GM18511 (cell line): ENCODE data around the gene PCCB.
"Not testable (repeated sequence)": the region's sequence is repeated elsewhere in the genome, so short reads cannot be mapped to it uniquely, and the experiment has no call there.

ENCODE experiments used
- ATAC-seq: cut with Tn5 transposase; IDR thresholded peaks from one replicate; pipeline ENCODE4 v1.9.1; 2021; ENCODE audit warnings: mild to moderate bottlenecking, moderate library complexity; ENCODE audit not compliant: unreplicated experiment

The PCCB gene

DNA sequence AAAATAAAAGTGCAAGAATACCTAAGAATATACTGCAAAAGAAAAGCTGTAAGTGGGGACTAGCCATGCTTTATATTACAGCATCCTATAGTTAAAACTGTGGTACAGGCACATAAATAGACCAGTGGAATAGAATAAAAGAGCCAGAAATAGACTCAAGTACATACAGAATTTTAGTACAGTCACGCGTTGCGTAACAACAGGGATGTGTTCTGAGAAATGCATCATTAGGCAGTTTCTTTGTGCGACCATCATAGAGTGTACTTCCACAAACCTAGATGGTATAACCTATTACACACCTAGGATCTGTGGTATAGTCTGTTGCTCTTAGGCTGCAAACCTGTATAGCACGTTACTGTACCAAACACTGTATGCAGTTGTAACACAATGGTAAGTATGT is 61.8 kb downstream of the PCCB start:
- ATAC-seq, result no peak

DNA sequence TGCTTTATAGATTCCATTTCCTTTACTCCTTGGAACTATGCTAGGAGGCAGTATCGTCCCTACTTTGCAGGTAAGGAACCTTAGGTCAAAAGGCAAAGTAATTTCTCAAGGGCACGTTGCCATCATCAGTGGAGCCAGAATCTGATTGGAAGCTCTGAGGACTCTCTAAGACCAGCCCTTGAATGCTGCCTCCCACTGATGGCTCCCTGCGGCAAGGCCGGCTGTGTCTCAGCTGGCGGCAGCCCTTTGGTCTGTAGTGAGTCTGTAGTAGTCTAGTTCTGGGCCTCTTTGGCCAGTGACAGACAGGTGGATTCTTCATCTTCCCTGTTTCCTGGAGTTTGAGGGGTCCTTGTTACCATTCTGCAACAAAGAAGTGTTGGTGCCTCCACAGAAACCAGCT is 76.2 kb downstream of the PCCB start:
- ATAC-seq, result no peak

DNA sequence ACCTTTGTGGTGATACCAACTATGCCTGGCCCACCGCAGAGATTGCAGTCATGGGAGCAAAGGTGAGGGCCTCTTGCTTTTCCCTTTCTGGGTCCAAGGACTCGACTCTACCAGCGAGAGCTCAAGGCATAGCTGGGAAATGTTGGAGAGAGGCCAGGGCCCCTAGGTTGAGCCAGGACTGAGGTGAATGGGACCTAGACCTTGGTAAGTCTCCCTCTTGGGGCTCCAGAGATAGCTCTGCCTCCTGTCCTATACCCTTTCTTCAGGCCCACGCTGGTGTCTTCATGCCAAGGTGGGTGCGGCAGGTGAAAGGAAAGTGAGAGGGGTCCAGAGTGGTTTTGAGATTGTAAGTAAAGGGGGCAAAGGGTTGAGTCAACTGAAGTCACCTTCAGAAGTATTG is 77.5 kb downstream of the PCCB start:
- no peak for ATAC-seq

DNA sequence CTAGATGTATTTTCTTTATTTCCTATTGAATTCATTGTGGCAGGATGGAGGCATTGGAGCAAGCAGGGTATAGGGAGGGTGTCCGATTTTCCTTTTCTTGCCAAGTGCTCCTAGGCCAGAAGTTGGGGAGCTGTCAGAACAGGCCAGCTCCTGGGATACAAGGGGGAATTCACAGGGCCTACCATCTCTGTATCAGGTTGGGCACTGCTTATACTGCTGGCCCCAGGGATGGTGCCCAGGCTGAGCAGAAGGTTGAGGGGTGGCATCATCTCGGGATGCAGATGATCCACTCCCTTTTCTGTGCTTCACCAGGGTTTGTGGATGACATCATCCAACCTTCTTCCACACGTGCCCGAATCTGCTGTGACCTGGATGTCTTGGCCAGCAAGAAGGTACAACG is 79.5 kb downstream of the PCCB start:
- ATAC-seq, result no peak

DNA sequence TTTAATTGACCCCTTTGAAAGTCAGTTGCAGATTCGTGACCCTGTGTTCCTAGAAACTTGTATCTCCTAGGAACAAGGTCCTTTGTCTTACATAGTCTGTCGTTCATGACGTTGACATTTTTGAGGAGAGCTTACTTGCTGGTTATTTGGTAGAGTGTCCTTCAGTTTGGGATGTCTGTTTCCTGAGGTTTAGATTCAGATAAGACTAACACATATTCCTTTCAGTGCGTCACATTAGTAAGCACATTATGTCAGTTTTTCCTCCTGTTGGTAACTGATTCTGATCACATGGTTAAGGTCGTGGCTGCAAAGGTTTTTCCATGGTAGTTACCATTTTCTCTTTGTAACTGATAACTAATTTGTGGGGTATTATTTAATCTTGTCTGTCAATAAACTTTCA is 80.8 kb downstream of the PCCB start:
- ATAC-seq, result no peak

DNA sequence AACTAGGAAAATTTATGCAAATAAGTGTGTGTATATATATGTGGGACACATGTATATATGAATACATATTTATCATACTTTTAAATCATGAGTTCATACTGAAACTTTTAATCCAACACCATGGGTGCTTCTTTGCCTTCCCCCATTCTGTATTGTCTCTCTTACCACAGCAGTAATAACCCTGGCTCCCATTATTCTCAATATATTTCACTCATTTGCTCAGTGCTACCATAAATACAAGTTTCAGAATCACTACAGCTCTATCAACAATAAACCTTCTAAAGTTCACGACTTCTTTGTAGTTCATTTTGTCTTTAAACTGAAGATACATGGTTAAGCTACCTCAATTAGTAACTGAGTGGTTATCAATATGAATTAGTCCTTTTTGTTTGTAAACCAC is 82.2 kb downstream of the PCCB start:
- no peak for ATAC-seq

DNA sequence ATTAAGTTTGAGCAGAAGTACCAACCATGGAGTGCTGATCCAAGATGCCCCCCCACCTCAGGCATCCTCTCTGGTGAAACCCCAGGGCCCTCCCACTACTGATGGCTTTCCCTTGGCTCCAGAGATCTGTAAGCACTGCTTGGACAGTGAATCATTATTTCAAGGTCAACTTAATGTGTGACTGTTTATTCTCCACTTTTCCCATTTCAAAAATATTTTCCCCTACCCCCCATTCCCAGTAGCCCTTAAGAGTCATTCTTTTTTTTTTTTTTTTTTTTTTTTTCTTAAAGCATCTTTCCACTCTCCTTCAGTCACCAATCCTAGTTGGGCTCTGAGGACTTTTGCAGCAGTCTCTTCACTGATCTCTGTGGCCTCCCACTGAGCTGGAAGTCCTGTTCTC is 82.6 kb downstream of the PCCB start:
- no peak for ATAC-seq

DNA sequence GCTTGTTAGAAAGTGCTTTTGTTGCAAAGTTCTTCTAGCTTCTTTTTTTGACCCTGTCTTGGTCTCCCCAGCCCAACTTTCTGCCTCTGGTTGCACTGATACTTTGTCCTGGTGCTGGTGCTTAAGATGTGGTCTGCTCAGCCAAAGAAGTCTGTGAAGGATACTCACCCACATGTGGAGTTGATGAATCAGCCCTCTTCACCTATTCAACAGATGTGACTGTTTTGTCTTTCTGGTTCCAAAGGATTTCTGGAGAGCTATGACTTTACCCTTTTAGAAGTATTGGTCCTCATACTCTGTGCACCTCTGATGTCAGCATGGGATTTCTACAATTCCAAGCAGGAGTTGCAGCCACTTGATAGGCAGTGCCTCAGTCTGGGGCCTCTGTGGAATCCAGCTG is 84.1 kb downstream of the PCCB start:
- ATAC-seq, result no peak

DNA sequence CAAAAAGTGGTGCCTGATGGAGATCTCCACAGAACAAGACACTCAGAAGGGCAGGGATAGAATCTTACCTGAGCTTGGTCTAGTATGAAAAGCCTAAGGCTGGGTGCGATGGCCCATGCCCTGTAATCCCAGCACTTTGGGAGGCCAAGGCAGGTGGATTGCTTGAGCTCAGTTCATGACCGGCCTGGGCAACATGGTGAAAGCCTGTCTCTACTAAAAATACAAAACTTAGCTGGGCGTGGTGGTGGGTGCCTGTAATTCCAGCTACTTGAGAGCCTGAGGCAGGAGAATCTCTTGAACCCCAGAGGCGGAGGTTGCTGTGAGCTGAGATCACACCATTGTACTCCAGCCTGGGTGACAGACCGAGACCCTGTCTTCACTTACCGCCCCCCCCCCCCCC is 84.6 kb downstream of the PCCB start:
- ATAC-seq, result not testable (repeated sequence)

DNA sequence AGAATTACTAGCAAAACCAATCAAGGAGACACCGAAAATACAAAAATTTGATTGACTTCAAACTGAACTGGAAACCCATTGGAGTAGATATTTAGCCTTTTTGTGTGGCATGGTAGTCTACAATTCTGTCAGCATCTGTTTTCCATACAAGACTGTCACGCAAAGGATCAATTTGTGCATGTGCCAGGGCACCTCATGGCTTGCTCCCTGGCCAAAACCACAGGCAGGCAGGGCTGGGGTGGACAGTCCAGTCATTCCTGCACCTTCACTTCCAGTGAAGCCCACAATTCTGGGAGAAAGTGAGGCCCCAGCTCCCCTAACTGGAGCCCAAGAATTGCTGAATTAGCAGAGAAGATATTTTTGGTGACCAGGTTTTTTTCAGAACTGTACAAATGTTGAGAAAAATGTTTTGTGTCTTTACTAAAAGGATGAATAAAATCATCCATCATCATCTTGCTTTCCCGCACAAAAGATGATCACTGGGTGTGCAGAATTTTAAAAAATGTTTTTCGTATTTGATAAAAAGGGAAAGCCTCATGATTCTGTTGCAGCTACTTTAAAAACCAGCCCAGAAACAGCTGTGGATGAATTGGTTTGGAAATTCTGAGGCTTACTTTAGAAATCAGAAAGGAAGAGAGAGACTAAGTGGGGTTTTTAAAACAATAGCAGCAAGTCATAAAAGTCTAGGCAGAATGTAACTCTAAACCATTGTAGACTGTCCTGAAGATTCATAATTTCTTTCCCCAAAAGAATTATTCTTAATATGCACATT is 86.4 kb downstream of the PCCB start:
- ATAC-seq, result no peak

DNA sequence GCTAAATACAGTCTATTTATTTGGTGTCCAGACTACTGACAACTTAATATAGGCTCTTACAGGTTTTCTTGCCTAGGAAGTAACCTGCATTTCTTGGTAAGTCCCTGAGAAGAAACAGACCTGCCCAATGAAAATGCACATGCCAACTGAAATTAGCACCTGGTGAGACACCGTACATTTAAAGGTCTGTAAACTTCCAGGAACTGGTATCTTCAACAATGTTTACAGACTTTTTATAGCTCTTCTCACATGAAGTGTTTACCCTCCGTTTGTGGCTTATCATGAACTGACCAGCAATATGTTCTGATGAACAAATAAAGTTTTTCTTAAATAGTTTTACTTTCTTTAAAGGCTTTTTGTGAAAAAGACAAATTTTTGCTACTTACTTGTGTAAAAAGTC is 93.3 kb downstream of the PCCB start:
- ATAC-seq, result no peak

DNA sequence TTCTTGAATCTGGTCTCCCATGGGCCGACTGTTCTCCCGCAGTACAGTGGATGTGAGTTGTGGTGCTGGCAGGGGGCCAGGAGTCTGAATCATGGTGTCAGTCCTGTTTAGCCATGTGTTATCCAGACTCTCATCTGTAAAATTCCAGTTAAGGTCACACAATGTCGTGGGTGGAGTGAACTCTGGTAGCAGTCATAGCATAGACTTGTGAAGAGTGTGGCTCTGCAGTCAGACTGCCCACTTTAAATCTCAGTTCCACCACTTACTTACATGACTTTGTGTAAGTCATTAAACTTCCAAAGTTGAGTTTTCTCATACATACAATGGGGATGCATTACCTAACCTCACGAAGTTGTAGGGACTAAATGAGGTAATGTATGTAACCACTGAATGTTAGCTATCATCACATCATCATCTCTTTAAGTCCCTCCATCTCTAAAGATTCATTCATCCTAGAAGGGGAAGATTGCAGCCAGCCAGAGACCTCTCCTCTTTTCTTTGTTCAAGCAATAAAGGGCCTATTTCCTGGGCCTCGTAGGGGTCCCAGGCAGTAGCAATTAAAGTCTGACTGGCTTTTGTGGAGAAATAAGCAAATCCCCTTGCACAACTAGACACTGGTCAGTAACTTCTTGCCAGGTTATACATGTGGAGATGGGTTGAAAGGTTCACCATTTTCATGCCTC is 93.9 kb downstream of the PCCB start:
- ATAC-seq, result no peak

DNA sequence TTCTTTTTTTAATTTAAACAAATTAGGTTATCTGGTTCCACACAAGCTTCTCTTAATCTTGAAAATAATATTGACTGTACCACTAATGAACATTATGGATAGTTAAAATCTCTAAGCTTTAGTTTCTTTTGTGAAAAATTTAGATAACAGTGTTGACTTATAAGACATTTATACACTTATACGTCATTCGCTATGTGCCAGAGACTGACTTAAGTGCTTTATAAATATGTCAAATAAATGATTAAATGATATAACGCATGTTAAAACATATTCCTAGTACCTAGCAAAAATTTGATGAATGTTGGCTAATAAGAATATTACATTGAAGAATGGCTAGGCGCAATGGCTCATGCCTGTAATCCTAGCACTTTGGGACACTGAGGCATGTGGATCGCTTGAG is 96.3 kb downstream of the PCCB start:
- no peak for ATAC-seq

DNA sequence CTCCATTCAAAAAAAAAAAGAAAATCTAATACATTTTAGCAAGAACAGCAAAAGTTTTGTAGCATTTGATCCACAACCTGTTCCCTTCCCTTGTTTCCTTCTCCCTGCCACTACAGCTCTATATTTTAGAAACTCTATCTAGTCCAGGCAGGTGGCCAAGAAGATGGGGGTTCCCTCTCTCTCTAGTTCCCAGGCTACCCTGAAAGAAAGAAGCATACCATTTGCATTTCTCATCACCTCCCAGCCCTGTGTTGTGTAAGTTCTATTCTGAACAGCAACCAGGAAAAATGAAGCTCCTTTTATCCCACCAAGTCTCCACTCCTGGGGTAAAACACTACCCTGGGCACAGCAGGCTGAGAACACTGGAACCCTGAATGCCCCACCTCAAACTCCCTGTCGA is 100.0 kb downstream of the PCCB start:
- ATAC-seq, result no peak

DNA sequence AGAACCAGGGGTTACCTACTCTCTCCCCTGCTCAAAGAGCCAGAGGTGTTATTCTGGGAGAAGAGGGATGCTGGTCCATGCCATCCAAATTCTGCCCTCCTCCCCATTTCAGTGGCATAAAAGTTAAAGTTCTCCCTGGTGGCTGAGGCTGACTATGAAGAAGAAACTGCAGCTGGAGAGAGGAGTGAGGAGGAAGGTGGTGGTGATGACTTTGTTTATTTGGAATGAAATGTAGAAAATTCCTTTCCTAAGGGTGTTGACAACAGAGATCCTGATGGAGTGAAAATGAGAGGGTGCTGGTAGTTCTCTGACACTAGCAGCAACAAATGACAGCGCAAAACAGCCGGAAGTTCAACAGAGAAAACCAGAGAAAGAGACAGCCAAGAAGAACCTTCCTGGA is 100.4 kb downstream of the PCCB start:
- no peak for ATAC-seq

DNA sequence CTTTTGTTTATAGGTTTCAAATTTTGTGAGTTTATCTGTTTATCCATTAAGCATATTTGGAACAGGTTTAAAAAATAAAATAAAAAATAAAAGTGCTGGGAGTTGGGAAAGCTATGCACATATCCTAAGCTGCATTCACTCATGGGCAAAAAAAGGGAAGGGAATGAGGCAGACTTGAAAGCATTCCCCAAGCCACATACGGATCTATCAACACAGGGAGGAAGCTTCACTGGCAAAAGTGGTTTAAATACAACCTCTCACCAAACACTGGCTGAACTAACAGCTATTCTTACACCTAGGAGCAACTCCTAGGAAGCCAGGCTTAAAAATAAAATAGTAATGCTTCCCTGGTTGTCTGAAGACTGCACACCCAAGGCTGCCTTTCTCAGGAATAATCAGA is 101.2 kb downstream of the PCCB start:
- ATAC-seq, result no peak

DNA sequence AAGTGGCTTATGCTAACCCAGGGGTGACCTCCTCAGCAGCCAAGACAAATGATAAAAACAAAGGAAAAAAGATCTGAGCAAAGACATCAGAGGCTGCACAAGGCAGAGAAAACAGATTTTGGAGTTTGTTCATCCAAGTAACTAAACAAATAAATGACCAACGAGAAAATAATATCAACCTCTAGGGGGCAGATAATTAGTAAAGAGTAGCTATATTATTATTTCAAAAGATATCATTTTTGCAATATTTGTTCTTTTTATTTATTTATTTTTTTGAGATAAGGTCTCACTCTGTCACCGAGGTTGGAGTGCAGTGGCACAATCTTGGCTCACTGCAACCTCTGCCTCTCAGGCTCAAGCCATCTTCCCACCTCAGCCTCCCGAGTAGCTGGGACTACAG is 101.8 kb downstream of the PCCB start:
- ATAC-seq, result no peak

DNA sequence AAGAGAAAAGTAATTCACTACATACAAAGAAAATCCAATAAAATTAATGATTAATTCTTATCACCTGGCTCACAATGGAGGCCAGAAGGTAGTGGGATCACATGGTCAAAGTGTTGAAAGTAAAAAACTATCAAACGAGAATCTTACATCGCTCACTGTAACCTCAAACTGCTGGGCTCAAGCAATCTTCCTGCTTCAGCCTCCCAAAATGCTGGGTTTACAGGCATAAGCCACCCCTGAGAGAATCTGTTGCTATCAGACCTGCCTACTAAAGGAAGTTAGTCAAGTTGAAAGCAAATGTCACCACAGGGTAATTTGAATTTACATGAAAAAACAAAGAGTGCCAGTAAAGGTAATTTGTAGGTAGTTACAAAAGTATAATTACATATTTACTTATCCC is 103.3 kb downstream of the PCCB start:
- peak; percentile 70 for ATAC-seq

DNA sequence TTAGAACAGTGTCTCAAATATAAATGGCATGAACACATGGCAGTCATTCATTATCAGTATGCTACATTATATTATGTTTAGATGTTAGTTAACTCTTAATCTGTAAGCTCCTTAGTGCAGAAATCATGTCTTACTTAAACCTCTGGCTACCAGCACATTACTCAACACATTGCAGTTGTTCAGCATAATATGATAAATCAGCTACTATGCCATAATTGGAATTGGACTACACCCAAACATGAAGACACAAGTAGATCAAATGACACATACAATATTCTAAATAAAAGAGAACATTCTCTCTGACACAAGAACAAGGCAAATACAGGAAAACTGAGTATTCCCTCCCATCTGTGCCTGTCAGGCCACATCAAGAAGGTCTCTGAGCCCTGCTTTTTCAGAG is 116.1 kb downstream of the PCCB start:
- no peak for ATAC-seq

DNA sequence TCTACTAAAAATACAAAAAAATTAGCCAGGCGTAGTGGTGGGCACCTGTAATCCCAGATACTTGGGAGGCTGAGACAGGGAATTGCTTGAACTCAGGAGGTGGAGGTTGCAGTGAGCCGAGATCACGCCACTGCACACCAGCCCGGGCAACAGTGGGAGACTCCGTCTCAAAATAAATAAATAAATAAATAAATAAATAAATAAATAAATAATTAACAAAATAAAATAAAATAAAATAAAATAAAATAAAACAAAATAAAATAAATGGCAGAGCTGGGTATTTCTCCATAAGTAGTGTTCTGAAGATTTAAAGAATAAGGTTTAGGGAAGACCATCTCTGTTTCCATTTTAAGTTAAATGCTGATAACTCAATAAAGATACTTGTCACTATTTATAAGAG is 125.7 kb downstream of the PCCB start:
- not testable (repeated sequence) for ATAC-seq

DNA sequence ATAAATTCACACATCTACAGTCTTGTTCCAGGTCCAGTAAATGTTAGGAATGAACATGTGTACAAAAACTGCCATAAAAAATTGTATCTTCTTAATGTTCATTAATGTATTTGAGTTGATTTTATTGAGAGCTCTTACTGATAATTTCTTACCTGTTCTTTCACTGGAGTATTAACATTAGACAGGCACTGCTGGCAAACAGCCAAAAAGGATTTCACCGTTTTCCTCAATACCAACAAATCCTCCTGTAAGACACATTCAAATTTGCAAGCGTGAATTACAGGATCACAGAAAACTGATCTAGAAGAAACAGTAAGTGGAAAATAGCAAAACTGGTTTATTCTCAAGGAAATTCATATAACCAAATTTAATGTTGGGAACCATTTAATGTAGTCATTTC is 127.4 kb downstream of the PCCB start:
- no peak for ATAC-seq

DNA sequence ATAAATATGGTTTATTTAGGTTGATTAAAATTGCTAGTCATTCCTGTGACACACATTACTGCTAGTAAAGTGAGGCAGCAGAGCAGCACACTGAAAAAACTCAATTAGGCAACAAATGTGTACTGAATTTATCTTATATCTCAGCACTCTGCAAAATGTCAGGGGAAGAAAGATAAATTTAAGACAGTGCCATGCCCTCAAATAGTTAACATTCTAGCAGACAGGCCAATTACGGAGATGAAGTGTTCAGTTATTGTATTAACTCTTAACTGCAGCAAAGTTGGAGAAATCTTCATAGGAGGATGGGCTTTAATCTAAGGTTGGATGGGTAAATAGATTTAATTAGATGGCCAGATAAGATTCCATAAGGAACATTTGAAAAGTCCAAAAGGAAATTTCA is 127.9 kb downstream of the PCCB start:
- ATAC-seq, result no peak
